Measurements from ENCODE around the gene STIM1. TPM values are rescaled to one million over a fixed set of nuclear protein-coding genes. Genes with fewer than 3 reads are reported as not detected.

STIM1 gene
- total and polyA plus RNA-seq, 4 donors, result 32.1 to 51.5 (median 41.6) TPM

GRCh38 chr11:3959015-3959902 lies 103.8 kb downstream of the STIM1 start:
- Histone ChIP-seq H3K4me1 (ENCODE audit: control insufficient read depth, insufficient read depth, low read length) (no peaks in the 10 kb centered on the region), H3K27ac (ENCODE audit: low read depth, low read length) (no peak overlapping the region), H3K9me3 (ENCODE audit: control insufficient read depth, insufficient read depth, low read length) (no peaks in the 10 kb centered on the region), H3K27me3 (ENCODE audit: control insufficient read depth, insufficient read depth, low read length) (no peaks in the 10 kb centered on the region), H3K36me3 (ENCODE audit: control insufficient read depth, insufficient read depth, low read length) (no peaks in the 10 kb centered on the region), H3K4me3 (ENCODE audit: low read depth, low read length) (no peak overlapping the region)
- peak in 1 of 6 donors; percentile 13 for DNase-seq (ENCODE audit: low read depth in 4 of 6, low spot score in 6 of 6)
- WGBS (ENCODE audit: insufficient coverage), result 100% methylated on average over 1 of the region's 5 CpGs

- no peak for DNase-seq (ENCODE audit: low read depth in 4 of 6, low spot score in 6 of 6)
- Histone ChIP-seq H3K9me3 (ENCODE audit: control insufficient read depth, insufficient read depth, low read length) (no peaks in the 10 kb centered on the region), H3K27ac (ENCODE audit: low read depth, low read length) (no peak overlapping the region), H3K36me3 (ENCODE audit: control insufficient read depth, insufficient read depth, low read length) (no peaks in the 10 kb centered on the region), H3K27me3 (ENCODE audit: control insufficient read depth, insufficient read depth, low read length) (no peaks in the 10 kb centered on the region), H3K4me1 (ENCODE audit: control insufficient read depth, insufficient read depth, low read length) (no peaks in the 10 kb centered on the region), H3K4me3 (ENCODE audit: low read depth, low read length) (no peak overlapping the region)
Observed at GRCh38 chr11:3959903-3960265, 104.4 kb downstream of the STIM1 start.

- H3K27ac ChIP-seq (ENCODE audit: low read depth, low read length), result no peak overlapping the region
- no peaks in the 10 kb centered on the region for H3K36me3 ChIP-seq (ENCODE audit: control insufficient read depth, insufficient read depth, low read length)
- H3K4me1 ChIP-seq (ENCODE audit: control insufficient read depth, insufficient read depth, low read length), result no peaks in the 10 kb centered on the region
- H3K9me3 ChIP-seq (ENCODE audit: control insufficient read depth, insufficient read depth, low read length), result no peaks in the 10 kb centered on the region
- no CpG with 5 or more reads among the region's 1 CpG for WGBS (ENCODE audit: insufficient coverage)
- peak in 1 of 6 donors; percentile 41 for DNase-seq (ENCODE audit: low read depth in 4 of 6, low spot score in 6 of 6)
- no peaks in the 10 kb centered on the region for H3K27me3 ChIP-seq (ENCODE audit: control insufficient read depth, insufficient read depth, low read length)
- no peak overlapping the region for H3K4me3 ChIP-seq (ENCODE audit: low read depth, low read length)
Observed at GRCh38 chr11:3962406-3962840, 107.0 kb downstream of the STIM1 start.

DNA sequence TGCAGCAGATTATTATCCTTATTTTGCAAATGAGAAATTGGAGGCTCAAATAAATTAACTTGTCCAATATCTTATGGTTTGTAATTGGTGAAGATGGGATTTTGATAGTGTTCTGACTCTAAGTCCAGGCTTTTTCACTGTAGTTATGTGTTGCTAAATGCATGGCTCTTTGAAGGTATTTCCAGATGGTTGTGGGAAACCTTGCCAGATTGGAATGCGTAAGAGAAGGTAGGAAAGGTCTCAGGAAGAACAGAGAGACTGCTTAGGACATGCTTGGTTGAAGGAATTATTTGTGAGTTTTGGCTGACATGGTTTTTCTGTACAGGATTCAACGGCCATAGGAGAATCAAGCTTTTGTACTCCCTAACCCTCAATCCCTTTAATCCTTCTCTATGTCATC lies 108.6 kb downstream of the STIM1 start:
- 91% methylated on average over 1 of the region's 2 CpGs for WGBS (ENCODE audit: insufficient coverage)
- H3K36me3 ChIP-seq (ENCODE audit: control insufficient read depth, insufficient read depth, low read length), result no peaks in the 10 kb centered on the region
- no peaks in the 10 kb centered on the region for H3K9me3 ChIP-seq (ENCODE audit: control insufficient read depth, insufficient read depth, low read length)
- no peak overlapping the region for H3K4me3 ChIP-seq (ENCODE audit: low read depth, low read length)
- no peaks in the 10 kb centered on the region for H3K4me1 ChIP-seq (ENCODE audit: control insufficient read depth, insufficient read depth, low read length)
- no peaks in the 10 kb centered on the region for H3K27me3 ChIP-seq (ENCODE audit: control insufficient read depth, insufficient read depth, low read length)
- DNase-seq (ENCODE audit: low read depth in 4 of 6, low spot score in 6 of 6), result no peak
- no peak overlapping the region for H3K27ac ChIP-seq (ENCODE audit: low read depth, low read length)

GRCh38 chr11:3964935-3965604 lies 109.6 kb downstream of the STIM1 start:
- no peaks in the 10 kb centered on the region for H3K27me3 ChIP-seq (ENCODE audit: control insufficient read depth, insufficient read depth, low read length)
- no peak overlapping the region for H3K4me3 ChIP-seq (ENCODE audit: low read depth, low read length)
- no peaks in the 10 kb centered on the region for H3K36me3 ChIP-seq (ENCODE audit: control insufficient read depth, insufficient read depth, low read length)
- WGBS (ENCODE audit: insufficient coverage), result no CpG with 5 or more reads among the region's 1 CpG
- DNase-seq (ENCODE audit: low read depth in 4 of 6, low spot score in 6 of 6), result no peak
- no peaks in the 10 kb centered on the region for H3K4me1 ChIP-seq (ENCODE audit: control insufficient read depth, insufficient read depth, low read length)
- H3K27ac ChIP-seq (ENCODE audit: low read depth, low read length), result no peak overlapping the region
- no peaks in the 10 kb centered on the region for H3K9me3 ChIP-seq (ENCODE audit: control insufficient read depth, insufficient read depth, low read length)

DNA sequence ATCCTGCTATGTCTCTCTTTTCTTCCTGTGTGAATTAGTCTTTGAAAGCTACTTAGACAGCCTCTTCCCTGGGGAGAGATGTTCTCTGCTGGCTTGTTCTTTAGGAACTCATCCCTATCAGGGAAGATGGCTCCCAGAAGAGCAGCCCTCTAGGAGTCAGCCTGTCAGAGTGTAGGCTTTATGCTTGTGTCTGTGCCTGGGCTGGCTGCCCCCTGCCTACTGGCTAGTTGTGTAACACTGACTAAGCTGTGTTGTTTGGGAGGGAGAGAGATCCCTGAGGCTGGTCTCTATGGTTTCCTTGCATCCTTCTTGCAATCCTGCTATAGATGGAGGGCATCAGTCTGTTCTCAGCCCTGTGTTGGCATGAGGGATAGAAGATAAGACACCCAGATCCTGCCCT lies 112.2 kb downstream of the STIM1 start:
- Histone ChIP-seq H3K36me3 (ENCODE audit: control insufficient read depth, insufficient read depth, low read length) (no peaks in the 10 kb centered on the region), H3K4me1 (ENCODE audit: control insufficient read depth, insufficient read depth, low read length) (no peaks in the 10 kb centered on the region), H3K9me3 (ENCODE audit: control insufficient read depth, insufficient read depth, low read length) (no peaks in the 10 kb centered on the region), H3K27ac (ENCODE audit: low read depth, low read length) (no peak overlapping the region), H3K4me3 (ENCODE audit: low read depth, low read length) (no peak overlapping the region), H3K27me3 (ENCODE audit: control insufficient read depth, insufficient read depth, low read length) (no peaks in the 10 kb centered on the region)
- peak in 1 of 6 donors; percentile 13 for DNase-seq (ENCODE audit: low read depth in 4 of 6, low spot score in 6 of 6)

DNA sequence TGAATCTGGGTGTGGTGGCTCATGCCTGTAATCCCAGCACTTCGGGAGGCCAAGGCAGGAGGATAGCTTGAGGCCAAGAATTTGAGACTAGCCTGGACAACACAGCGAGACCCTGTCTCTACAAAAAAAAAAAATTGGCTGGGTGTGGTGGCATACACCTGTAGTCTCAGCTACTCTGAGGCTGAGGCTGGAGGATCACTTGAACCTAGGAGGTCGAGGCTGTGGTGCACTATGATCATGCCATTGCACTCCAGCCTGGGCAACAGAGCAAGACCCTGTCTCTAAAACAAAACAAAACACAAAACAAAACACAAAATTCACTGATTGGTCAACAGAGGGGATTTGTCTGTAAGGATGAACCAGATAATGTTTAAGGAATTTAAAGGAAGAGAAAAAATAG lies 113.7 kb downstream of the STIM1 start:
- WGBS (ENCODE audit: insufficient coverage), result 100% methylated on average over 2 of the region's 3 CpGs
- H3K27ac ChIP-seq (ENCODE audit: low read depth, low read length), result no peak overlapping the region

GRCh38 chr11:3969613-3970012 lies 114.1 kb downstream of the STIM1 start:
- no peak for DNase-seq (ENCODE audit: low read depth in 4 of 6, low spot score in 6 of 6)
- H3K4me3 ChIP-seq (ENCODE audit: low read depth, low read length), result no peak overlapping the region
- H3K27me3 ChIP-seq (ENCODE audit: control insufficient read depth, insufficient read depth, low read length), result no peaks in the 10 kb centered on the region
- 92% methylated on average over 1 of the region's 1 CpG for WGBS (ENCODE audit: insufficient coverage)
- H3K4me1 ChIP-seq (ENCODE audit: control insufficient read depth, insufficient read depth, low read length), result no peaks in the 10 kb centered on the region
- no peaks in the 10 kb centered on the region for H3K36me3 ChIP-seq (ENCODE audit: control insufficient read depth, insufficient read depth, low read length)
- H3K27ac ChIP-seq (ENCODE audit: low read depth, low read length), result no peak overlapping the region
- H3K9me3 ChIP-seq (ENCODE audit: control insufficient read depth, insufficient read depth, low read length), result no peaks in the 10 kb centered on the region

More for the DNA sequence above, 113.7 kb downstream of the STIM1 start:
- DNase-seq (ENCODE audit: low read depth in 4 of 6, low spot score in 6 of 6), result no peak
- no peaks in the 10 kb centered on the region for H3K36me3 ChIP-seq (ENCODE audit: control insufficient read depth, insufficient read depth, low read length)
- H3K4me3 ChIP-seq (ENCODE audit: low read depth, low read length), result no peak overlapping the region
- H3K9me3 ChIP-seq (ENCODE audit: control insufficient read depth, insufficient read depth, low read length), result no peaks in the 10 kb centered on the region
- no peaks in the 10 kb centered on the region for H3K27me3 ChIP-seq (ENCODE audit: control insufficient read depth, insufficient read depth, low read length)
- no peaks in the 10 kb centered on the region for H3K4me1 ChIP-seq (ENCODE audit: control insufficient read depth, insufficient read depth, low read length)

GRCh38 chr11:3970108-3970507 lies 114.6 kb downstream of the STIM1 start:
- DNase-seq (ENCODE audit: low read depth in 4 of 6, low spot score in 6 of 6), result no peak
- WGBS (ENCODE audit: insufficient coverage), result 100% methylated on average over 1 of the region's 2 CpGs
- no peaks in the 10 kb centered on the region for H3K27me3 ChIP-seq (ENCODE audit: control insufficient read depth, insufficient read depth, low read length)
- no peak overlapping the region for H3K27ac ChIP-seq (ENCODE audit: low read depth, low read length)
- H3K4me1 ChIP-seq (ENCODE audit: control insufficient read depth, insufficient read depth, low read length), result no peaks in the 10 kb centered on the region
- H3K4me3 ChIP-seq (ENCODE audit: low read depth, low read length), result no peak overlapping the region
- no peaks in the 10 kb centered on the region for H3K9me3 ChIP-seq (ENCODE audit: control insufficient read depth, insufficient read depth, low read length)
- H3K36me3 ChIP-seq (ENCODE audit: control insufficient read depth, insufficient read depth, low read length), result no peaks in the 10 kb centered on the region
